Lower lobe of right lung (tissue), 2 donors: Measurements from ENCODE around the gene MYO1E. TPM values are rescaled to one million over a fixed set of nuclear protein-coding genes. Genes with fewer than 3 reads are reported as not detected.

Source experiments
- ATAC-seq, 2 donors: fragments of 200-7000 bp; cut with Tn5 transposase; one replicate each; pipeline ENCODE4 v1.9.1; 2020 to 2022; ENCODE audit warnings: mild to moderate bottlenecking in 2 of 2, moderate library complexity in 2 of 2
- DNase-seq: peaks from one replicate; pipeline ENCODE4 v3.0.0-alpha.2; 2020
- H3K27ac ChIP-seq: fragments of 200-600 bp; one replicate; pipeline ENCODE4 v1.8.0; 2022
- H3K27me3 ChIP-seq: fragments of 200-600 bp; one replicate; pipeline ENCODE4 v1.8.0; 2022; ENCODE audit warnings: low read depth
- H3K36me3 ChIP-seq: fragments of 200-600 bp; one replicate; pipeline ENCODE4 v1.8.0; 2022; ENCODE audit warnings: mild to moderate bottlenecking
- H3K4me1 ChIP-seq: fragments of 200-600 bp; one replicate; pipeline ENCODE4 v1.8.0; 2022
- H3K4me3 ChIP-seq: fragments of 200-600 bp; one replicate; pipeline ENCODE4 v1.8.0; 2022; ENCODE audit warnings: mild to moderate bottlenecking
- H3K9me3 ChIP-seq: fragments of 200-600 bp; one replicate; pipeline ENCODE4 v1.8.0; 2022
- intact Hi-C: fragments of 100-400 bp; cut with DNase I; formaldehyde crosslinking; loops from one replicate; pipeline ENCODE4 v1.11.0; 2022
- total RNA-seq: library from RNA; stranded (reverse); fragmentation: NEBNext Ultra II Directional; extraction: Animal tissue kit (Norgen Biotek cat#: 25700); gene quantifications from one replicate; pipeline ENCODE4 v1.2.1, GENCODE V29; 2021
- TF ChIP-seq, protein P1 (sequence below): fragments of 200-600 bp; IDR thresholded peaks from one replicate; pipeline ENCODE4 v1.8.0; 2022; ENCODE audit warnings: antibody characterized with exemption, mild to moderate bottlenecking
- donor health status: DM: no; HTN: yes; CAD: no; lungs with severe emphysema.

MYO1E gene
- total RNA-seq, 1 donor from 2014 or later = 59.4 TPM

DNA sequence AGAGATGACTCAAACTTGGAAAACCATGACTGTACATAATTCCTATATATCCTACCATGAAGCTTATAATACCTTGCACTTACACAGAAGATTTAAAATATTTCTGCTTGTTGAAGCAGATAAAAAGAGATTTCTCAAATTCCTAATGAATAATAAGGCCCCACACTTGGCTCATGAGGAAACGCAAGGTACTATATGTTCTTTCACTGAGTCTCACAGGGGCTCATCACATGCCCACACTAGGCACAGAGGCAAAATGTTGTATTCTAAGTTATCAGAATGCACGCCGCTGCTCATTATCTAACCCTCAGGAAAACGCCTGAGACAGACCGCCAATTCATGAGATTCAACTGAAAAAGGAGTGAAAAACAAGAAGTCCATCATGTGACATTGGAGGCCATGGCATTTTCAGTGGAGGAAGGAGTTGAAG lies 5.6 kb downstream of the MYO1E start:
- DNase-seq (no peak), ATAC-seq (no peak)
- Histone ChIP-seq H3K27ac (no peak overlapping the region), H3K36me3 (no peaks in the 10 kb centered on the region), H3K4me1 (peaks cover 26% of the 10 kb centered on the region), H3K9me3 (no peaks in the 10 kb centered on the region), H3K27me3 (no peaks in the 10 kb centered on the region), H3K4me3 (no peak overlapping the region)
- TF ChIP-seq, protein P1, sequence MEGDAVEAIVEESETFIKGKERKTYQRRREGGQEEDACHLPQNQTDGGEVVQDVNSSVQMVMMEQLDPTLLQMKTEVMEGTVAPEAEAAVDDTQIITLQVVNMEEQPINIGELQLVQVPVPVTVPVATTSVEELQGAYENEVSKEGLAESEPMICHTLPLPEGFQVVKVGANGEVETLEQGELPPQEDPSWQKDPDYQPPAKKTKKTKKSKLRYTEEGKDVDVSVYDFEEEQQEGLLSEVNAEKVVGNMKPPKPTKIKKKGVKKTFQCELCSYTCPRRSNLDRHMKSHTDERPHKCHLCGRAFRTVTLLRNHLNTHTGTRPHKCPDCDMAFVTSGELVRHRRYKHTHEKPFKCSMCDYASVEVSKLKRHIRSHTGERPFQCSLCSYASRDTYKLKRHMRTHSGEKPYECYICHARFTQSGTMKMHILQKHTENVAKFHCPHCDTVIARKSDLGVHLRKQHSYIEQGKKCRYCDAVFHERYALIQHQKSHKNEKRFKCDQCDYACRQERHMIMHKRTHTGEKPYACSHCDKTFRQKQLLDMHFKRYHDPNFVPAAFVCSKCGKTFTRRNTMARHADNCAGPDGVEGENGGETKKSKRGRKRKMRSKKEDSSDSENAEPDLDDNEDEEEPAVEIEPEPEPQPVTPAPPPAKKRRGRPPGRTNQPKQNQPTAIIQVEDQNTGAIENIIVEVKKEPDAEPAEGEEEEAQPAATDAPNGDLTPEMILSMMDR = no peak
- intact Hi-C loops = no loop called here

DNA sequence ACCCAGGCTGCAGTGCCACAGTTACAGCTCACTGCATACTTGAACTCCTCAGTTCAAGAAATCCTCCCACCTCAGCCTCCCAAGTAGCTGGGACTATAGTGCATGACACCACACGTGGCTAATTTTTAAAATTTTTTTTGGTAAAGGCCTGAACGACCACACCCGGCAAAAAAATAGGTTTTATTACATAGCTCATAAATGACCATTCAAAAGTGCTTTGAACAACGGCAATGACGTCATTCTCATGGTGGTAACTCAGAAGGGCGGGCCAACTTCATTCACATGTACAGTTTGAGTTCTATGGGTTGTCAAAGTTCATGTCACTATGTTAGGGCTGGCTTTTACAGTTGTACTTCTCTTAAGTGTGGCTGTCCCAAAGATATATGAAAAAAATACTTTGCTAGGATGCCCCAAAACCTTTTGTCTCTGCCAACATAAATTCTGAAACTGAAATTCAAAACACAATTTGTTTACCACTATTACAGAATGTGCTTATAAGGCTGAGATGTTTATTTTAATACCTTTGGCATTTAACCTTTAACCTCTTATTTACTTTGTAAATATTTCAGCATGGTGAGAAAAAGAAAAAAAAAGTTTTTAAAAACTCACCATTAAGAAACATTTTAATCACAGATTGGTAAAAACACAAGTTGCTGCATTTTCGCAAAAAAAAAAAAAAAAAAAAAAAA lies 6.2 kb downstream of the MYO1E start:
- ATAC-seq = peak in 1 of 2 donors; percentile 20

DNA sequence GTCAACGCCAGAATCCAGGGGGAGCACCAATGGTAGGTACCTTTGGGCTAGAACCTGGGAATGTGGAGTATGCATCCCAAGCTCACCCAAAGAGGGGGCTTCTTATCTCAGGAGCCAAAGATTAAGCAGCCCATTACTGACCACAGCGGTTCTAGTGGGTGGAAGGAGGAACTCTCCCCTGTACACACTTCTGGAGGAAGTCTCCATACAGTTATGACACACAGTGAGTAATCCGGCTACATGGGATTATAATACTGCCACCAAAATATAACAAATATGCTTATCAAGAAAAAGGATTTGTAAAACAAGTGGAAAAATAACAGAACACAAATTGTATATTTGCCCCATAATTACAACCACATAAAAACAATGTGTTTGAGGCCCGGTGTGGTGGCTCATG lies 8.4 kb downstream of the MYO1E start:
- Histone ChIP-seq H3K36me3 (no peaks in the 10 kb centered on the region), H3K4me1 (peaks cover 11% of the 10 kb centered on the region), H3K4me3 (no peak overlapping the region), H3K9me3 (no peaks in the 10 kb centered on the region), H3K27ac (no peak overlapping the region), H3K27me3 (no peaks in the 10 kb centered on the region)
- intact Hi-C loops = no loop called here
- DNase-seq (no peak), ATAC-seq (peak; percentile 73 to 75)
- TF ChIP-seq, protein P1 = no peak

More for the DNA sequence above, 6.2 kb downstream of the MYO1E start:
- DNase-seq = no peak
- no peaks in the 10 kb centered on the region for H3K36me3 ChIP-seq
- no peaks in the 10 kb centered on the region for H3K9me3 ChIP-seq
- TF ChIP-seq, protein P1 = no peak
- intact Hi-C loops = no loop called here
- no peaks in the 10 kb centered on the region for H3K27me3 ChIP-seq
- H3K4me3 ChIP-seq = no peak overlapping the region
- peaks cover 26% of the 10 kb centered on the region for H3K4me1 ChIP-seq
- no peak overlapping the region for H3K27ac ChIP-seq

DNA sequence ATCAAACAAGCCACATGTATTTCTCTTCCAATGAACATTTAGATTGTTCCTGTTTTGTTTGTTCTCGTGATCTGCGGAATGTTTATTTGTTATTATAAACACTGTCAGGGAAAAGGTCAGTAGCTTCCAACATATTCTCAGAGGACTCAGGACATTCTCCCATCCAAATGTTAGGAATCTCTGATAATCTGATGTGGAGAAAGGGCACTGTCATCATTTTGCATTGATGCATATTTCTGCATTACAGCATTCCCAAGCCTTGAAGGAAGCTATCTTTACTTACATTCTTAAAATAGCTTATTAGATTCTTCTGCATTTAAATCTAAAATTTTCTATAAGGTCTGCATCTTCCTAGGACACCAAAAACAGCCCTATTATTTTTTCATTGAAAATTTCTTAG lies 10.3 kb downstream of the MYO1E start:
- Histone ChIP-seq H3K4me3 (no peak overlapping the region), H3K27me3 (no peaks in the 10 kb centered on the region), H3K36me3 (no peaks in the 10 kb centered on the region), H3K27ac (no peak overlapping the region), H3K4me1 (peaks cover 10% of the 10 kb centered on the region), H3K9me3 (no peaks in the 10 kb centered on the region)
- intact Hi-C loops = no loop called here
- no peak for ATAC-seq
- no peak for DNase-seq
- TF ChIP-seq, protein P1 = no peak

DNA sequence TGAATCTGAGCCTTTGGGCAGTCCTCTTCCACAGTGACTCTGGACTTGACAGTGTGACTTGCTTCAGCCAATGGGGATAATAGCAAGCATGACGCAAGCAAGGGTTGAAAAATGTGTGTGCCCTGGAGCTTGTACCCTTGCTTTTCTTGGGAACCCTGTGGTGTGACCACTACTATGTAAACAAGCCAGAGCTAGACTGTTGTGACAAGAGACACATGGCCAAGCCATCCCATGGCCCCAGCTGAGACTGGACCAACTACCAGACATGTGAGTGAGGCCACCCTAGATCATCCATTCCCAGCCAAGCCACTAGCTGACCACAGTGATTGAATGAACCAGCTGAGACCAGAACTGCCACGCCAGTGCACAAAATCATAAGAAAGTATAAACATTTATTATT lies 11.8 kb downstream of the MYO1E start:
- Histone ChIP-seq H3K27me3 (no peaks in the 10 kb centered on the region), H3K4me1 (peaks cover 3% of the 10 kb centered on the region), H3K4me3 (no peak overlapping the region), H3K36me3 (no peaks in the 10 kb centered on the region), H3K27ac (no peak overlapping the region), H3K9me3 (no peaks in the 10 kb centered on the region)
- intact Hi-C loops = no loop called here
- TF ChIP-seq, protein P1 = no peak
- ATAC-seq = no peak
- DNase-seq = no peak
